HG03095 (cell line): ENCODE measurements around the gene HFE.
"Not testable (repeated sequence)": the region's sequence is repeated elsewhere in the genome, so short reads cannot be mapped to it uniquely, and the experiment has no call there.

Source experiments
- ATAC-seq: cut with Tn5 transposase; IDR thresholded peaks from one replicate; pipeline ENCODE4 v1.9.1; 2021; ENCODE audit warnings: moderate library complexity; ENCODE audit not compliant: unreplicated experiment

The HFE gene

DNA sequence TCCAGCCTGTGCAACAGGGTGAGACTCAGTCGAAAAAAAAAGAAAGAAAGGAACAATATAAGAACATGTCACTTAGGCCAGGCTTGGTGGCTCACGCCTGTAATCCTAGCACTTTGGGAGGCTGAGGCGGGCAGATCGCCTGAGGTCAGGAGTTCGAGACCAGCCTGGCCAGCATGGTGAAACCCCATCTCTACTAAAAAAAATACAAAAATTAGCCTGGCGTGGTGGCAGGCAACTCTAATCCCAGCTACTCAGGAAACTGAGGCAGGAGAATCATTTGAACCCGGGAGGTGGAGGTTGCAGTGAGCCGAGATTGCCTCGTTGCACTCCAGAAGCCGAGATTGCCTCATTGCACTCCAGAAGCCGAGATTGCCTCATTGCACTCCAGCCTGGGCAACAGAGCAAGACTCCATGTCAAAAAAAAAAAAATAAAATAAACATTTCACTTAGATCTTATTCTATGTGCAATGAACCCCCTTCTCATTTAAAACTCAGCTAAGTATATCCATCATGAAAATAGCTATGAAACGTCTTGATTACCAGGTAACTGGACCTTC lies 28.7 kb upstream of the HFE start:
- not testable (repeated sequence) for ATAC-seq

DNA sequence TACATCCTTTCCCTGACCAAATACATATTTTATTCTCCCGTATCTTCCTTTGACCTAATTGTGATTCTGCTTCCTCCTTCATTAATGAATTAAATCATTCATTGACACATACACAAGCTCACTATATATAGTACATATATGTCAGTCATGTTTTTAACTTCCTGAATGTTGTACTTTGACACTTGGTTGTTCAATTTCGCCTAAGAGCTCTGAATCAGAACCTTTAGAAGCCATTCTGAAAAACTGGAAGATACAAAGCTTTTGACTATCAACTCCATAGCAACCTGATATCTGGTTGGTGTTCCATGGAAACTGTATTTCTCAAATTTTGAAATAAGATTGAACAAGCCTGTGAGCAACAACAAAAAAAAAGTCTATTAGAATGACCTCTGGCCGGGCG lies 27.3 kb upstream of the HFE start:
- ATAC-seq = no peak

DNA sequence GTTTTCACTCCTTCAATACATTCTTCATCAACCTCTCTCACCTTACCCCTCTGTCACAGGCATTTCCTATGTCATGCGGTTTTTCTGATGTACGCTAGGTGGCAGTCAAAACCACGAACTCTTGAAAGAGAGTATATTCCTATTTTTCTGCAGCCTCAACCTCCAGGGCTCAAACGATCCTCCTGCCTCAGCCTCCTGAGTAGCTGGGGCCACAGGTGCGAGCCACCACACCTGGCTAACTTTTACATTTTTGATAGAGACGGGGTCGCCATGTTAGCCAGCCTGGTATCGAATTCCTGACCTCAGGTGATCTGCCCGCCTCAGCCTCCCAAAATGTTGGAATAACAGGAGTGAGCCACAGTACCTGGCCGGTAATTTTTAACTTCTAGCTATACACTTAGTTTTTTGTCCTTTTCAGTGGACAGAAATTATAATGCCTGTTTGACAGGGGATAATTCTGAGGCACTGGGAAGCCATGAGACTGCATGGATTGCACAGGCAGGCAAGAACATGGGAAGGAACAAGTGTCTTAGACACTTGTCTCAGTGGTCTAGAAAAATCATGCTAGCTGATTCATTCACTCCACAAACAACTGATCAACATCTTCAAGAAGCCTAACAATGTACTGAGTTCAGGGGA lies 22.5 kb upstream of the HFE start:
- ATAC-seq = no peak

DNA sequence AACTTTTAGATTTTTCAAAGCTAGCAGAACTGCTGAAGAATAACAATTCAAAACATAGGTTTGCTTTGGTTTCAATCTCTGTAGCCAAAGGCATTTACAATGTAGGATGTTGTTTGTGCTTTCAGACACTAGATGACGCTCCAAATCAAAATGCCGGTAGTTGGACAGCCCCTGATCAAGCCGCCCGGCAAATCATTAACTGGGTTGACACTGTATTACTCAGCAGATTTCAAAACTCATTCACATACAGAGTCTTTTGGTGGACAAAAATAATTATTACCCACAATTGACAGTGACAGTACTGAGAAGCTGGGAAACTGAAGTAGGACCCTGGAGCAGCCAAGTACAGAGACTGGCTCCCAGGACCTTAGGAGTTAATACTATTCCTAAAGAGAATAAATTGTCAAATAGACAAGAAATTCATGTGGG lies 21.3 kb upstream of the HFE start:
- ATAC-seq = peak; percentile 88

DNA sequence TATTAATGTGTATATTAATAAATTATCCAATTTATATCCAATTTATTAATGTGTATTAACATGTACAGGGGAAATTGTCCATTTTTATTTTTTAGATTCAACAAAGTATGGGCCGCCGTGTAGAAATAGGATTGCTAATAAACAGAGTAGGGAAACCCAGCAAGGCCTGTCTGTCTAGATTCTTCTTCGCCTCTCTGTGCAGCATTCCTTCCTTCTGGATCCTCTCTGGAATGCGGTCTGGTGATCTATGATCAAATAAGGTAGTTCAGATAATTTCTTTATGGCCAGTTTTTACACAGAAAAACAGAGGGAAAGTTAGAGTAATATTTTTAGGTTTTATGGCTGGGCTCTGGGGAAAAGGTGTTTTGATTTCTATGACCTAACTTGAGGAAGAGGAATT lies 19.9 kb upstream of the HFE start:
- ATAC-seq = no peak

DNA sequence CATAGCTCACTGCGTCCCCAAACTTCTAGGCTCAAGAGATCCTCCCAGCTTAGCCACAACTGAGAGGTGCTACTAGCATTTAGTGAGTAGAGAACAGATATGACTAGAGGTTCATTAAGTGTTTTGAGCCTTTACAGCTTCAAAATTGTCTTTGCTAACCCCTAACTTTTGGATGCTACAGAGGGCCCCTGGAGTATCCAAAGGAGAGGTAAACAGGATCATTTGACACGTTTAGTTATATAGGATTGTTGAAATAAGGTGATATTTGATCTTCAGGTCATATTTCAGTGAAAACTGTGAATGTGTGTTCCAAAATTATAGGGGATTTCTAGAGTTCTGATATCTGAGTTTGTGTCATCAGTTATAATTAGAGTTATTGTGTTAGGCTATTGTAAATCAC lies 19.2 kb upstream of the HFE start:
- no peak for ATAC-seq

DNA sequence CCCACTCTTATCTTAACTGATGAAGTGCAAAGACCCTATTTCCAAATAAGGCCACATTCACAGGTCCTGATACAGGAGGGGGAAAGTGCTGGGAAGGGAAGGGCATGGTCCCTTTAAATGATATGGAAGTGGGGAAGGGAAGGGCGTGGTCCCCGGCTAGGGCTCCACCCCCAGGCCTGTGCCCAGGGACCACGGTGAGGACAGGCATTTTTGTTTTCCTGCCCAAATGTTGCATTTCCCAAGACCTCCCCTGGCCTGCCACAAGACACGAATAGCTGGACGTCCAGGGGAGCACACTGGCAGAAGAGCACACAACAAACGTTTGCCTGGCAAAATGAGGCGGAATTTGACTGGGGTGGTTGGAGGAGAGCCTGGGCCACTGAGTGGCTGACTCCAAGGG lies 16.1 kb upstream of the HFE start:
- no peak for ATAC-seq

DNA sequence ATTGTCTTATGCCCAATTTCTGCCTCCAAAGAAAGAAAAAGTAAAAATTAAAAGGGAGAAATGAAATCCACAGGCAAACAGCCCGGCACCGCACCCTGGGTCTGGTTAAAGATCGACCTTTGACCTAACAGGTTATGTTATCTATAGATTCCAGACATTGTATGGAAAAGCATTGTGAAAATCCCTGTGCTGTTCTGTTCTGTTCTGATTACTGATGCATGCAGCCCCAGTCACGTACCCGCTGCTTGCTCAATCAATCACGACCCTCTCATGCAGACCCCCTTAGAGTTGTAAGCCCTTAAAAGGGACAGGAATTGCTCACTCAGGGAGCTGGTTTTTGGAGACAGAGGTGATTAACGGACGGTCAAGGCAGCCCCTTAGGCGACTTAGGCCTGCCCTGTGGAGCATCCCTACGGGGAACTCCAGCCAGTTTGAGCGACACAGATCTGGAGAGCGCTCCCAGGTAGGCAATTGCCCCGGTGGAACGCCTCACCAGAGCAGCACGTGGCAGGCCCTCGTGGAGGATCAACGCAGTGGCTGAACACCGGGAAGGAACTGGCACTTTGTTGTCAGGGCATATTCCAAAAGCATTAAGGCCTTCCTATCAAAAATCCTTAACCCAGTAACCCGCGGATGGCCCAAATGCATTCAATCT lies 12.0 kb upstream of the HFE start:
- ATAC-seq = no peak

DNA sequence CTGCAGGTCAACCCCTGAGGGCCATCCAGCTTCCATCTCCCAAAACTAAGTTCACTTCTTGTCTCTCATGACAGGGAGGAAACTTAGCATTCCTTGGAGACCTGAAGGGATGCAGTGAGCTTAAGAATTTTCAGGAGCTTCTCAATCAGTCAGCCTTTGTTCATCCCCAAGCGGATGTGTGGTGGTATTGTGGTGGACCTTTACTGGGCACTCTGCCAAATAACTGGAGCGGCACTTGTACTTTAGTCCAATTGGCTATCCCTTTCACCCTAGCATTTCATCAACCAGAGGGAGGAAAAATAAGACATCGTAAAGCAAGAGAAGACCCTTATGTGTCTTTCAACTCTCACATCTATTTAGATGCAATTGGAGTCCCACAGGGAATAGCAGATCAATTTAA lies 9.2 kb upstream of the HFE start:
- not testable (repeated sequence) for ATAC-seq

DNA sequence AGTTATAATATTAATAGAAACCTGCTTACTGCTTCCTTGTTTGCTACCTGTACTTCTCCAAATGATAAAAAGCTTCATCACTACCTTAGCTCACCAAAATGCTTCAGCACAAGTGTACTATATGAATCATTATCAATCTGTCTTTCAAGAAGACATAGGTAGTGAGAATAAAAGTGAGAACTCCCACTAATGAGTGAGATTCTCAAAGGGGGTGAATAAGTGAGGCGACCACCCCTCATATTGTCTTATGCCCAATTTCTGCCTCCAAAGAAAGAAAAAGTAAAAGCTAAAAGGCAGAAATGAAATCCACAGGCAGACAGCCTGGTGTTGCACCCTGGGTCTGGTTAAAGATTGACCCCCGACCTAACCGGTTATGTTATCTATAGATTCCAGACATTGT lies 6.1 kb upstream of the HFE start:
- not testable (repeated sequence) for ATAC-seq

DNA sequence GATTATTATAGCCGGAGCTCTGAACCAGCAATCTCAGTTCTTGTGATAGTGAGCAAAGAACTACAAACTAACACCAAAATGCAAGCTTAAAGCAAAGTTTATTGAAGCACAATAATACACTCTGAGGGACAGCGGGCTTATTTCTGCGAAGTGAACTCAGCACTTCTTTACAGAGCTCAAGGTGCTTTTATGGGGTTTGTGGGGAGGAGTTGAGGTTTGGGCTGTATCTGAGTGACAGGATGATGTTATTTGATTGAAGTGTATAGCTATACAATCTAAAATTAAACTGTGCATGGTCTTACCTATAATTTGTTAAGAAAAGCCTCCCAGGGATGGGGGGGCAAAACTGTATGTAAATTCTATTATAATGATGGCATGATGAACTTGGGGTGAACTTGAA lies 1.0 kb upstream of the HFE start:
- no peak for ATAC-seq

DNA sequence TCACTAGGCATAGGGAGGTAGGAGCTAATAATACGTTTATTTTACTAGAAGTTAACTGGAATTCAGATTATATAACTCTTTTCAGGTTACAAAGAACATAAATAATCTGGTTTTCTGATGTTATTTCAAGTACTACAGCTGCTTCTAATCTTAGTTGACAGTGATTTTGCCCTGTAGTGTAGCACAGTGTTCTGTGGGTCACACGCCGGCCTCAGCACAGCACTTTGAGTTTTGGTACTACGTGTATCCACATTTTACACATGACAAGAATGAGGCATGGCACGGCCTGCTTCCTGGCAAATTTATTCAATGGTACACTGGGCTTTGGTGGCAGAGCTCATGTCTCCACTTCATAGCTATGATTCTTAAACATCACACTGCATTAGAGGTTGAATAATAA lies 1.1 kb downstream of the HFE start:
- ATAC-seq = no peak

DNA sequence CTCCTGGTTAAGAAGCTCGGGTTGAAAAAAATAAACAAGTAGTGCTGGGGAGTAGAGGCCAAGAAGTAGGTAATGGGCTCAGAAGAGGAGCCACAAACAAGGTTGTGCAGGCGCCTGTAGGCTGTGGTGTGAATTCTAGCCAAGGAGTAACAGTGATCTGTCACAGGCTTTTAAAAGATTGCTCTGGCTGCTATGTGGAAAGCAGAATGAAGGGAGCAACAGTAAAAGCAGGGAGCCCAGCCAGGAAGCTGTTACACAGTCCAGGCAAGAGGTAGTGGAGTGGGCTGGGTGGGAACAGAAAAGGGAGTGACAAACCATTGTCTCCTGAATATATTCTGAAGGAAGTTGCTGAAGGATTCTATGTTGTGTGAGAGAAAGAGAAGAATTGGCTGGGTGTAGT lies 2.0 kb downstream of the HFE start:
- ATAC-seq = no peak

DNA sequence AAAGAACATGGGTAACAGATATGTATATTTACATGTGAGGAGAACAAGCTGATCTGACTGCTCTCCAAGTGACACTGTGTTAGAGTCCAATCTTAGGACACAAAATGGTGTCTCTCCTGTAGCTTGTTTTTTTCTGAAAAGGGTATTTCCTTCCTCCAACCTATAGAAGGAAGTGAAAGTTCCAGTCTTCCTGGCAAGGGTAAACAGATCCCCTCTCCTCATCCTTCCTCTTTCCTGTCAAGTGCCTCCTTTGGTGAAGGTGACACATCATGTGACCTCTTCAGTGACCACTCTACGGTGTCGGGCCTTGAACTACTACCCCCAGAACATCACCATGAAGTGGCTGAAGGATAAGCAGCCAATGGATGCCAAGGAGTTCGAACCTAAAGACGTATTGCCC lies 5.2 kb downstream of the HFE start:
- ATAC-seq = no peak

DNA sequence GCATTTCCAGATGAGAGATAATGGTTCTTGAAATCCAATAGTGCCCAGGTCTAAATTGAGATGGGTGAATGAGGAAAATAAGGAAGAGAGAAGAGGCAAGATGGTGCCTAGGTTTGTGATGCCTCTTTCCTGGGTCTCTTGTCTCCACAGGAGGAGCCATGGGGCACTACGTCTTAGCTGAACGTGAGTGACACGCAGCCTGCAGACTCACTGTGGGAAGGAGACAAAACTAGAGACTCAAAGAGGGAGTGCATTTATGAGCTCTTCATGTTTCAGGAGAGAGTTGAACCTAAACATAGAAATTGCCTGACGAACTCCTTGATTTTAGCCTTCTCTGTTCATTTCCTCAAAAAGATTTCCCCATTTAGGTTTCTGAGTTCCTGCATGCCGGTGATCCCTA lies 6.8 kb downstream of the HFE start:
- ATAC-seq = no peak

DNA sequence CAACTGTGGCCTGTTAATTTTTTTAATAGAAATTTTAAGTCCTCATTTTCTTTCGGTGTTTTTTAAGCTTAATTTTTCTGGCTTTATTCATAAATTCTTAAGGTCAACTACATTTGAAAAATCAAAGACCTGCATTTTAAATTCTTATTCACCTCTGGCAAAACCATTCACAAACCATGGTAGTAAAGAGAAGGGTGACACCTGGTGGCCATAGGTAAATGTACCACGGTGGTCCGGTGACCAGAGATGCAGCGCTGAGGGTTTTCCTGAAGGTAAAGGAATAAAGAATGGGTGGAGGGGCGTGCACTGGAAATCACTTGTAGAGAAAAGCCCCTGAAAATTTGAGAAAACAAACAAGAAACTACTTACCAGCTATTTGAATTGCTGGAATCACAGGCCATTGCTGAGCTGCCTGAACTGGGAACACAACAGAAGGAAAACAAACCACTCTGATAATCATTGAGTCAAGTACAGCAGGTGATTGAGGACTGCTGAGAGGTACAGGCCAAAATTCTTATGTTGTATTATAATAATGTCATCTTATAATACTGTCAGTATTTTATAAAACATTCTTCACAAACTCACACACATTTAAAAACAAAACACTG lies 10.1 kb downstream of the HFE start:
- ATAC-seq = no peak

DNA sequence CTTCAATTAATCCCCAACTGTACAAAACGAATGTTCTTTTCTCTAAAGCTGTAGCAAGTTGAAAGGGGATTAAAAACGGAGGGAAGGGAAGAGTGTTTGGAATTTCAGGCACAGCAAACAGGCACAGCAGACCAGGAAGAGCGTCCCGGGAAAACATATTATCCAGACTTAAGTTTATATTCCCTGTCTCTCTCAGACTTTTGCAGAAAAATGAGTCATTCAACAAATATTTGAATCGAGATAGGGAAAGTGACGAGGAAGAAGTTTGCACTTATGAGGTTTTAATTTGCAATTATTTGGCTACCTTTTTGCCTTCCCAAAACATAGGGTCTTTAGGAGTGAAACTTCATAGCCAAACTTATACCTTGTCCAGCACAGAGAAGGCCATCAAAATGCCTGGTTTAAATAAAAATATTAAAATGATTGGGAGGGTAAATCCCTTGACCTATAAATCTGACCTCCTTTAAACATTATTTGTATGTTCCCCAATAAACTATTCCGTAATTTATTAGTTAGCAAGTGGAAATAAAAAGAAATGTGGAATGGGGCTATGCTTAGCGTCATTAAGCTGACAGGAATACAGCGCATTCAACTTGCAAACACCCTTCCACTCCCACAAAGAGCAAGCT lies 16.0 kb downstream of the HFE start:
- ATAC-seq = peak; percentile 68

DNA sequence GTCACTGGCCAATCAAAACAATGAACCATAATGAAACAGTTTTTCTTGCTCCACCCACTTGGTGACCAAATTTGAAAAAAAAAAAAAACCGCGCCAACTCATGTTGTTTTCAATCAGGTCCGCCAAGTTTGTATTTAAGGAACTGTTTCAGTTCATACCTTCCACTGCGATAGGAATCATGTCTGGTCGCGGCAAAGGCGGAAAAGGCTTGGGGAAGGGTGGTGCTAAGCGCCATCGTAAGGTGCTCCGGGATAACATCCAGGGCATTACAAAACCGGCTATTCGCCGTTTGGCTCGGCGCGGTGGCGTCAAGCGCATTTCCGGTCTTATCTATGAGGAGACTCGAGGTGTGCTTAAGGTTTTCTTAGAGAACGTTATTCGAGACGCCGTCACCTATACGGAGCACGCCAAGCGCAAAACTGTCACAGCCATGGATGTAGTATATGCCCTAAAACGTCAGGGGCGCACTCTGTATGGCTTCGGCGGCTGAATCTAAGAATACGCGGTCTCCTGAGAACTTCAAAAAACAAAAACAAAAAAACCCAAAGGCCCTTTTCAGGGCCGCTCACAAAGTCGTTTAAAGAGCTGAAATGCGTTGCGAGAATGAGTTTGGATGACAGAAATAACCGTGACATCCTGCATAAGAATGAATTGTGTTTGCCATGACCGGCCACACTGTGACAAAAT lies 16.7 kb downstream of the HFE start:
- peak; percentile 75 for ATAC-seq

DNA sequence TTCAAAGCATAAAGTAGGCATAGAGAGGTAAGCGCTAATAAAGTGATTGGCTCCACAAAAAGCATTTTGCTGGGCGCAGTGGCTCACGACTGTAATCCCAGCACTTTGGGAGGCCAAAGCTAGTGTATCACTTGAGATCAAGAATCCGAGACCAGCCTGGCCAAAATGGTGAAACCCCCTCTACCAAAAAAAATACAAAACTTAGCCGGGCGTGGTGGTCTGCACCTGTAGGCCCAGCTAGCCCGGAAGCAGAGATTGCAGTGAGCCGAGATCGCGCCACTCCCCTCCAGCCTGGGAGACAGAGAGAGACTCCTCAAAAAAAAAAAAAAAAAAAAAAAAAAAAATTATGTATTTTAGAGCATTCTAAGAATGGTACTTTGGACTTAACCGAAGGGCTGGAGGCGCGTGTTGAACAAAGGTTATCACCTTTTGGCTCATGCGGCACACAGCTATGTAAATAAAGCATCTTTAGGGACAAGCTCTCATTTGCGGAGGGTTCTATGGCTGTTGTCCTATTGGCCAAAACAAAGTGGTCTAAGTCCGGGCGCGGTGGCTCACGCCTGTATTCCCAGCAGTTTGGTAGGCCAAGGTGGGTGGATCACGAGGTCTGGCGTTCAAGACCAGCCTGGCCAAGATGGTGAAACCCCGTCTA lies 17.4 kb downstream of the HFE start:
- ATAC-seq = peak; percentile 6

DNA sequence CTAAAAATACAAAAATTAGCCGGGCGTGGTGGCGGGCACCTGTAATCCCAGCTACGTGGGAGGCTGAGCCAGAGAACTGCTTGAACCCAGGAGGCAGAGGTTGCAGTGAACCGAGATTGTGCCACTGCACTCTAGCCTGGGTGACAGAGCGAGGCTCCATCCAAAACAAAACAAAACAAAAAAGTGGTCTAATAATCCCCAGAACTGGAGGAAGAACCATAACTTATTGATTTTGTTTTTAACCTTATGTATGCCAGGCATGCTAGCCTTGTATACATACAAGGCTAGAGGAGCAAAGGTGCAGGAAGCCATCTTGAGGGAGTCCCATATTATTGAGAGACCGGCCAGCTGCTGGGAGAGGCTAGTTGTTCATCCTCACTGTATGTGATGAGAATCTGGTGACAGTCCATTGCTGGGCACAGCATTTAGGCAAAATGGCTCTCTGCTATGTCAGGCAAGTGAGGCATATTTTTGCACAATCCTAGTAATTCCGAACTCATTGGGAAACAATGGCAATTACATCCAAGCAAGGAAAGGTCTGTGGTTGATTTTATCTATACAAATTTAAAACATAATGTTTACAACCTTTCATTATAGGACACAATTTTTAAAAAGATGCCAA lies 18.0 kb downstream of the HFE start:
- no peak for ATAC-seq
